Activated naive CD4-positive, alpha-beta T cell treated with anti-CD3 and anti-CD28 coated beads, Interleukin-2, amount 10 ng/mL, durations not matched to agents 7 days and 5 days (primary cell): Measurements from ENCODE around the gene SH3GL1.
A peak's percentile ranks its signal among the peaks of the same experiment; 100 is the strongest.

ENCODE experiments used
- CTCF ChIA-PET: fragments of 350-600 bp; sonication (Branson Sonifier 250); formaldehyde crosslinking; loops from one replicate; lab custom pipeline; 2021; ENCODE audit warnings: antibody characterized with exemption; lab: Charles Lee
- DNase-seq: peaks from one replicate; pipeline ENCODE4 v3.0.0-alpha.2; 2020
- H3K27ac Mint-ChIP-seq: one replicate; pipeline ENCODE4 v1.8.0; 2021; ENCODE audit warnings: mild to moderate bottlenecking, moderate library complexity, mixed read lengths
- H3K27me3 Mint-ChIP-seq: one replicate; pipeline ENCODE4 v1.8.0; 2021; ENCODE audit warnings: mild to moderate bottlenecking, mixed read lengths
- H3K36me3 Mint-ChIP-seq: one replicate; pipeline ENCODE4 v1.8.0; 2021; ENCODE audit warnings: mixed read lengths
- H3K4me1 Mint-ChIP-seq: one replicate; pipeline ENCODE4 v1.8.0; 2021; ENCODE audit warnings: mixed read lengths
- H3K4me3 Mint-ChIP-seq: one replicate; pipeline ENCODE4 v1.8.0; 2021; ENCODE audit warnings: mild to moderate bottlenecking, moderate library complexity, mixed read lengths
- H3K9me3 Mint-ChIP-seq: one replicate; pipeline ENCODE4 v1.8.0; 2021; ENCODE audit warnings: mixed read lengths

The SH3GL1 gene

DNA sequence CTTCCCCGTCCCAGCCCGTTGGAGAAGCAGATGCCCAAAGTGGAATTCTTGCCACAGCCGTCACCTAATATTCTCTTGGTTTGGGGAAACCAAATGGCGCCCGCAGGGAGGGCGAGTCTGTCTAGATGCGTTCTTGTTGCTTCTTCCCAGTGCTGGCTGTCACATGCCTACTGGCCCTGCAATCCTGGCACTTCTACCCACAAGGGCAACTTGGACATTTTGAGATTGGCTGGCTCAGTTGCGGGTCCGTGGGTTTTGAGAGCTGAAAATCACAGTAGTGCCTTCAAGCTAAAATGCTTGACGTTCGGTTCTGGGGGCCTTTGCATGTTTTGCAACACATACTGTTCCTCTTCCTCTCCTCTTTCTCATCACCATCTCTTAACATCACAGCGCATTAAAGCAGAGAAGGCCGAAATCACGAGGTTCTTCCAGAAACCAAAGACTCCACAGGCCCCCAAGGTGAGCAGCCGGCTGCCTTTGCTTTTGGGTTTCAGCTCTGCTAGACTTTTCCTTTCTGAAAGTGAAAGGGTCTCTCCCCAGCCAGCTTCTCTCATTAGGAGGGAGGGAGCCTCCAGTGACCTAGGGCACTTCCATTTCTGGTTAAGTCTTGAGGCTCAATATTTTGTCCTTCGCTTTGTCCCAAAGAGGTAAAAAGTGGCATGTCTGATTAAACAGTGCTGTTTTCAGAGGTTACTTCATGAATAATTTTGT, 23.2 kb upstream of the SH3GL1 start:
- no peak overlapping the region for H3K4me3 Mint-ChIP-seq
- no peak for DNase-seq
- H3K27me3 Mint-ChIP-seq, result no peaks in the 10 kb centered on the region
- H3K27ac Mint-ChIP-seq, result peak overlapping the region; percentile 76
- H3K9me3 Mint-ChIP-seq, result no peaks in the 10 kb centered on the region
- CTCF ChIA-PET, result no interaction called here
- peaks cover 29% of the 10 kb centered on the region for H3K36me3 Mint-ChIP-seq
- peaks cover 12% of the 10 kb centered on the region for H3K4me1 Mint-ChIP-seq

GRCh38 chr19:4416268-4416667, 15.9 kb upstream of the SH3GL1 start:
- H3K27me3 Mint-ChIP-seq, result no peaks in the 10 kb centered on the region
- CTCF ChIA-PET, result no interaction called here
- H3K4me1 Mint-ChIP-seq, result peaks cover 4% of the 10 kb centered on the region
- H3K36me3 Mint-ChIP-seq, result peaks cover 33% of the 10 kb centered on the region
- no peak overlapping the region for H3K4me3 Mint-ChIP-seq
- peak overlapping the region; percentile 49 for H3K27ac Mint-ChIP-seq
- no peak for DNase-seq
- no peaks in the 10 kb centered on the region for H3K9me3 Mint-ChIP-seq

DNA sequence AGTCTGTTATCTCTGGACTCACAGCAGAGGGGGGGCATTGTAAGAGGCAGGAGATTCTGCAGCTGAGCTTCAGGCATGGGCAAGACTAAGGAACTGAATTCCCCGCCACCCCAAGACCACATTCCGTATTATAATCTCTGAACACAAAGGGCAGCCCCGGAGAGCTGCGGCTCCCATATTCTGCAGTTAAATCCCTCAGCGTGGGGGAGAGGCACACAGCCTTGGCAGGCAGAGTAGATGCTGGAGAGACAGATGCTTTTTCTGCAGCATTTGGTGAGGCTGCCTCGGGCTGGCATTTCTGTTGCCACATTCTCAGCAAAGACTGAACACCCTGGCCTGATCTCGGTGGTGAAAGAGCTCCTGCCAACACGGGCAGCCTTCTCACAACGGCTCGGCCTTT, 15.0 kb upstream of the SH3GL1 start:
- no peak for DNase-seq
- peaks cover 33% of the 10 kb centered on the region for H3K36me3 Mint-ChIP-seq
- H3K9me3 Mint-ChIP-seq, result no peaks in the 10 kb centered on the region
- H3K27me3 Mint-ChIP-seq, result no peaks in the 10 kb centered on the region
- no peak overlapping the region for H3K27ac Mint-ChIP-seq
- H3K4me1 Mint-ChIP-seq, result peaks cover 4% of the 10 kb centered on the region
- no peak overlapping the region for H3K4me3 Mint-ChIP-seq
- CTCF ChIA-PET, result interaction anchor here (1.8 kb wide), 1 partner anchor 15 kb away, joined by 4 read pairs; the partner anchor contains the start of gene SH3GL1

DNA sequence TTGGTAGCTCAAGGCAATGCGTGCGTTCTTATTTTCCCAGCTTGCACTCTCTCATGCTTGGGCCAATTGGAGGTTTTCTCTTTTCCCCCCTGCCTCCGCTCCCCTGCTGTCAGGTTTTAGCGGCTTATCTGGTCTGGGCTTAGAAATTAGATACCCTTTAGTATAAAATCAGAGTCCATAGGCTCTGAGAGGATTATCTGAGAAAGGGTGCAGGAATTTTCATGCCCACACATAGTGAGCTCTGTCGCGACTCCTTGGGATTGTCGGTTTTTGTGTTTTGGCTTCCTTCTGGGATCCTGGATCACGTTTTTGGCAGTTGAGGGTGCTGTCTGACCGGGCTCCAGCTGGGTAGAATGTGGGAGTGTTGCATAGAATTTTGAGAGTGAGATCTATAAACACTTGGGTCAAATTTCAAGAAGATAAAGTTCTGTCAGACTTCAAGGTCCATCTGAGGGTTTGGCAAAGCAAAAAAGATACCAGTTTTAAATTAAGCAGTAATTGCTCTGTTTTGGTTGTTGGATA, 14.5 kb upstream of the SH3GL1 start:
- Mint-ChIP-seq H3K36me3 (peaks cover 31% of the 10 kb centered on the region), H3K9me3 (no peaks in the 10 kb centered on the region), H3K4me3 (no peak overlapping the region), H3K4me1 (peaks cover 4% of the 10 kb centered on the region), H3K27ac (no peak overlapping the region), H3K27me3 (no peaks in the 10 kb centered on the region)
- DNase-seq, result no peak
- CTCF ChIA-PET, result interaction anchor here (1.8 kb wide), 1 partner anchor 14 kb away, joined by 4 read pairs; the partner anchor contains the start of gene SH3GL1

DNA sequence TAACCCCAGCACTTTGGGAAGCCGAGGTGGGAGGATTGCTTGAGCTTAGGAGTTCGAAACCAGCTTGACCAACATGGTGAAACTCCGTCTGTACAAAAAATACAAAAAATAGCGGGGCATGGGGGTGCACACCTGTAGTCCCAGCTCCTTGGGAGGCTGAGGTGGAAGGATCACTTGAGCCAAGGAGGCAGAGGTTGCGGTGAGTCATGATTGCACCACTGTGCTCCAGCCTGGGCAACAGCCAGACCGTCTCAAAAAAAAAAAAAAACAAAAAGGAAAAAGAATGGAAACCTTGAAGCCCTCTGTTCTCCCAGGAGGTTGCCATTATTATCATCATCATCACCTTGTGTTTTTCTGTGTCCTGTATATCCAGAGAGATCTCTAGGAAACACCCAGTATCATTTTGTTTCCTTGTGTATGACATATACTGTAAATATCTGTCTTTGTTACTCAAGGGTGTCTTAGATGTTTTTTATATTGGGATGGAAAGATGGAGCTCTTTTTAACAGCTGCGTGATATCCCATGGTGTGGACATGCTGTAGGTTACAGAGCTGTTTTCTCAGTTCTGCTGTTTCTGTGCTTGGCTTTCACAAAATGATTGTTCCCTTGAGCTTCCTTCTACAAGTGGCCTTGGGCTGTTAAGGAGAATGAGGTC, 13.9 kb upstream of the SH3GL1 start:
- DNase-seq, result no peak
- H3K9me3 Mint-ChIP-seq, result no peaks in the 10 kb centered on the region
- H3K4me1 Mint-ChIP-seq, result peaks cover 4% of the 10 kb centered on the region
- H3K36me3 Mint-ChIP-seq, result peaks cover 34% of the 10 kb centered on the region
- CTCF ChIA-PET, result interaction anchor here (0.9 to 1.8 kb wide), 3 partner anchors 10 to 30 kb away, joined by 3 to 4 read pairs (median 3); partner anchors contain the start of gene SH3GL1
- H3K27me3 Mint-ChIP-seq, result no peaks in the 10 kb centered on the region
- H3K4me3 Mint-ChIP-seq, result no peak overlapping the region
- H3K27ac Mint-ChIP-seq, result no peak overlapping the region

- Mint-ChIP-seq H3K4me3 (no peak overlapping the region), H3K4me1 (peaks cover 4% of the 10 kb centered on the region), H3K36me3 (peaks cover 38% of the 10 kb centered on the region), H3K27me3 (no peaks in the 10 kb centered on the region), H3K27ac (peak overlapping the region; percentile 45), H3K9me3 (no peaks in the 10 kb centered on the region)
- no peak for DNase-seq
- CTCF ChIA-PET, result interaction anchor here (0.9 to 1.0 kb wide), 2 partner anchors 9 to 30 kb away, joined by 3 read pairs; no protein-coding TSS in a partner anchor
Measured at GRCh38 chr19:4413588-4413987, 13.2 kb upstream of the SH3GL1 start.

DNA sequence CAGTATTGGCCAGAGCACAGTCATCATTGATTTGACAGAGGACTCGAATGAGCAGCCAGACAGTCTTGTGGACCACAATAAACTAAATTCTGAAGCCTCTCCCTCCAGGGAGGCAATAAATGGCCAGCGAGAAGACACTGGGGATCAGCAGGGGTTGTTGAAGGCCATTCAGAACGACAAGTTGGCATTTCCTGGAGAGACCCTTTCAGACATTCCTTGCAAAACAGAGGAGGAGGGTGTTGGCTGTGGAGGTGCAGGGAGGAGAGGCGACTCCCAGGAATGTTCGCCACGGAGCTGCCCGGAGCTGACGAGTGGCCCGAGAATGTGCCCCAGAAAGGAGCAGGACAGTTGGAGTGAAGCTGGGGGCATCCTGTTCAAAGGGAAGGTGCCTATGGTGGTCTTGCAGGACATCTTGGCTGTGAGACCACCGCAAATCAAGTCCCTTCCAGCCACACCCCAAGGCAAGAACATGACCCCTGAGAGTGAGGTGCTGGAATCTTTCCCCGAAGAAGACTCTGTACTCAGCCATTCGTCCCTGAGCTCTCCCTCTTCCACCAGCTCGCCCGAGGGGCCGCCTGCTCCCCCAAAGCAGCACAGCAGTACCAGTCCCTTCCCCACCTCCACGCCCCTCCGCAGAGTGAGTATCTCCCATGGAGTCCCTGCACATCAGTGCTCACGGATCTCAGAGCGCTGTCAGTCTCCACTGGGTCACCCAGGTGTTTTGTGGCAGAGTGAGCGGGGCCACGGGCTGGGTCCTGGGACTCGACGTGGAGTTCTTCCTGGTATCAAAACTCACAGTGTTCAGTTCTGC, 9.0 kb upstream of the SH3GL1 start:
- H3K9me3 Mint-ChIP-seq, result no peaks in the 10 kb centered on the region
- CTCF ChIA-PET, result interaction anchor here (0.7 to 1.2 kb wide), 3 partner anchors 9 to 63 kb away, joined by 3 read pairs; partner anchors contain the start of gene SH3GL1
- H3K27ac Mint-ChIP-seq, result no peak overlapping the region
- H3K4me1 Mint-ChIP-seq, result peaks cover 19% of the 10 kb centered on the region
- H3K4me3 Mint-ChIP-seq, result no peak overlapping the region
- DNase-seq, result no peak
- peaks cover 39% of the 10 kb centered on the region for H3K36me3 Mint-ChIP-seq
- no peaks in the 10 kb centered on the region for H3K27me3 Mint-ChIP-seq

GRCh38 chr19:4406626-4407025, 6.3 kb upstream of the SH3GL1 start:
- Mint-ChIP-seq H3K36me3 (peaks cover 28% of the 10 kb centered on the region), H3K9me3 (no peaks in the 10 kb centered on the region), H3K4me3 (no peak overlapping the region), H3K27me3 (no peaks in the 10 kb centered on the region), H3K4me1 (peaks cover 37% of the 10 kb centered on the region), H3K27ac (no peak overlapping the region)
- CTCF ChIA-PET, result no interaction called here
- DNase-seq, result no peak

DNA sequence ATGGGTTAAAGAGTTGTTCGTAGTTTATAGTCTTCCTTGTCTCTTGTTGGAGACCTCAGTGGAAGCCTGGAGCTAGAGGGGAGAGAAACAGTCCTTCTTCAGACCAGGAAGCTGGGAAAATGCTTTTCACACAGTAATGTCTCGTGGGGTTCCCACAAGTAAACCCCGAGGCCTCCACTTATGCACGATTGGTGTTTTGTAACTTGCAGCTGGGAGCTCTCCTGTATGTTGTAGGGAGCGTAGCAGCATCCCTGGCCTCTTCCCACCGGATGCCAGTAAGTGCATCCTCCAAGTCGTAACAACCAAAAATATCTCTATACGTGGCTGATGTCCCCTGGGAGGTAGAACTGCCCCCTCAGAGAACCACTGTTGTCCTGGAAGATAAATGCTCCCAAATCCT, 5.6 kb upstream of the SH3GL1 start:
- Mint-ChIP-seq H3K36me3 (peaks cover 28% of the 10 kb centered on the region), H3K27me3 (no peaks in the 10 kb centered on the region), H3K27ac (no peak overlapping the region), H3K4me3 (no peak overlapping the region), H3K9me3 (no peaks in the 10 kb centered on the region), H3K4me1 (peaks cover 43% of the 10 kb centered on the region)
- CTCF ChIA-PET, result no interaction called here
- no peak for DNase-seq

GRCh38 chr19:4403005-4403761, 2.8 kb upstream of the SH3GL1 start:
- Mint-ChIP-seq H3K27me3 (no peaks in the 10 kb centered on the region), H3K9me3 (no peaks in the 10 kb centered on the region), H3K27ac (peak overlapping the region; percentile 92), H3K4me1 (peaks cover 63% of the 10 kb centered on the region), H3K36me3 (peaks cover 23% of the 10 kb centered on the region), H3K4me3 (peak overlapping the region; percentile 91)
- CTCF ChIA-PET, result interaction anchor here (1.8 to 3.2 kb wide), 2 partner anchors 69 to 156 kb away, joined by 5 to 11 read pairs; partner anchors contain the start of genes HDGFL2 and YJU2
- DNase-seq, result no peak

DNA sequence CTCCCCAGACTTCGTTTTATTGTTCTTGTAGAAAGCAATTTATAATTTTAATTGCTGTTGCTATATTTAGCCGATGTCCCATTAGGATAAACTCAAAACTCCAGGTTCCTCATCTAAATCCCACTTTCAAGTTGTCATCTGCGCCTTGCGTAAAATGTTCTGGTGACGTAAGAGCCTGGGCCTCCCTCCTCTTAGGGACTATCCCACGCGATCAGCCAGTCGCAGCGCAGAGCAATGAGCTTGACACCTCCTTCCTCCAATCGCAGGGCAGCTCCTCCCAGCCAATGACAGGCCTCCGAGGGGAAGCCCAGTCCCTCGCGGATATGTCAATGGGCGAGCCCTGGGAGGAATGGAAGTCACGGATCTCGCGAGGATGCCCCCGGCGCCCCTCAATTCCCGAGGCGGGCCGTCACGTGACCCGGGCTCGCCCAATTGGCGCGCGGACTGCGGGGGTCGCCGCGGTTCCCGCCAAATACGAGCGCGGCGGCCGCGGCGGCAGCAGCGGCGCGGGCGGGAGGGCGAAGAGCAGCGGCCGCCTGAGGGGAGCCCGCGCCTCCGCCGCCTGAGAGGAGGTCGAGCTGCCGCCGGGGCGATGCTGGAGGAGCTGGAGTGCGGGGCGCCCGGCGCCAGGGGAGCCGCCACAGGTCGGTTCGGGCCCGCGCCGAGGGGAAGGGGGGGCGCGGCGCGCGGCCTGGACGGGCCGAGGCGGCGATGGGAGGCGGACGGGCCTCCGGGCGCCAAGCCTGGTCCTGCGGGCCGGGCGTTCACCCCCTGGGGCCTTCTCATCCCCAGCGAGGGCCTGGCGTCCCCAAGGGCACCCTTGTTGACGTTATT, 2.0 kb upstream of the SH3GL1 start, which contains the start of gene CHAF1A:
CHAF1A (plus strand) TSS at position 470 of the 834 bp plus-strand sequence; CDS start at position 593, 123 bp downstream.
- CTCF ChIA-PET, result interaction anchor here (0.9 to 3.2 kb wide), 7 partner anchors 22 to 155 kb away, joined by 4 to 14 read pairs (median 5); partner anchors contain the start of genes HDGFL2 and YJU2
- H3K27me3 Mint-ChIP-seq, result no peaks in the 10 kb centered on the region
- H3K4me1 Mint-ChIP-seq, result peaks cover 71% of the 10 kb centered on the region
- H3K4me3 Mint-ChIP-seq, result peak within 1 kb of the TSS; percentile 91
- H3K27ac Mint-ChIP-seq, result peak within 1 kb of the TSS; percentile 96
- DNase-seq, result peak; percentile 100
- H3K9me3 Mint-ChIP-seq, result no peaks in the 10 kb centered on the region
- peaks cover 24% of the 10 kb centered on the region for H3K36me3 Mint-ChIP-seq

GRCh38 chr19:4401769-4402170, 1.4 kb upstream of the SH3GL1 start:
- H3K4me3 Mint-ChIP-seq, result peak overlapping the region; percentile 83
- CTCF ChIA-PET, result interaction anchor here (0.9 to 3.2 kb wide), 7 partner anchors 21 to 155 kb away, joined by 4 to 14 read pairs (median 5); partner anchors contain the start of genes HDGFL2 and YJU2
- DNase-seq, result no peak
- H3K36me3 Mint-ChIP-seq, result peaks cover 26% of the 10 kb centered on the region
- H3K4me1 Mint-ChIP-seq, result peaks cover 77% of the 10 kb centered on the region
- H3K27ac Mint-ChIP-seq, result peak overlapping the region; percentile 96
- H3K27me3 Mint-ChIP-seq, result no peaks in the 10 kb centered on the region
- no peaks in the 10 kb centered on the region for H3K9me3 Mint-ChIP-seq
